Neural cell (in vitro differentiated cells): ENCODE results near the gene UMODL1.

ENCODE experiments used
- EP300 ChIP-seq: fragments of 450-650 bp; conservative IDR thresholded peaks from 2 replicates; pipeline ENCODE4 v1.6.1; 2014; ENCODE audit warnings: antibody characterized with exemption, mild to moderate bottlenecking, moderate library complexity; ENCODE audit not compliant: poor library complexity, severe bottlenecking
- EZH2 ChIP-seq: fragments of 200-600, 300-800 bp; shearing (Covaris generic), sonication (generic); IDR thresholded peaks from 2 replicates; pipeline ENCODE4 v1.6.1; 2014; ENCODE audit warnings: antibody characterized with exemption, low read length, borderline replicate concordance, mild to moderate bottlenecking; ENCODE audit not compliant: insufficient read depth, poor library complexity, severe bottlenecking
- MXI1 ChIP-seq: fragments of 450-650 bp; conservative IDR thresholded peaks from 2 replicates; pipeline ENCODE4 v1.6.1; 2014; ENCODE audit warnings: antibody characterized with exemption, mild to moderate bottlenecking; ENCODE audit not compliant: poor library complexity, severe bottlenecking
- RAD21 ChIP-seq: fragments of 450-650 bp; conservative IDR thresholded peaks from 2 replicates; pipeline ENCODE4 v1.6.1; 2014; ENCODE audit warnings: antibody characterized with exemption, mild to moderate bottlenecking, moderate library complexity
- TF ChIP-seq, protein P1 (sequence below): fragments of 450-650 bp; IDR thresholded peaks from 2 replicates; pipeline ENCODE4 v1.5.1; 2014; ENCODE audit warnings: antibody characterized with exemption, mild to moderate bottlenecking, moderate library complexity; ENCODE audit not compliant: poor library complexity, severe bottlenecking
- TF ChIP-seq, protein P2 (sequence below): IDR thresholded peaks from 2 replicates; pipeline ENCODE4 v1.6.1; 2012; ENCODE audit warnings: borderline replicate concordance

DNA sequence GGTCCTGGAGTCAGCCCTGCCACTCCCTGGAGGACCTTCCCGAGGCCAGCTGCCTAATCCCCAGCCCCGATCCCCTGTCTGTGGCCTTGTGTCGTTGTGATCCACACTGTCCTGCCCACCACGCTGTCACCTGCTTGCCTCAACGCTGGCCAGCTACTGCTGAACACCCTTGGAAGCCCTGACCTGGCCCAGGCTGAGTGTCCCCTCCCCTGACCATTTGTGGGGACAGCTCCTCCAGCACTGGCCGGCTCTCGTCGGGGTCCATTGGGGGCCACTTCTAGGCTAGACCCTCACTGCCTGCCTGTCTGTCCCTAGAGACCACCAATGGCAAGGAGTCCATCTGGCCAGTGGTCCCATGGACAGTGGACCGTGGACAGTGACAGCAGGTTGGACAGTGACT is 12.0 kb upstream of the UMODL1 start:
- TF ChIP-seq, protein P1, sequence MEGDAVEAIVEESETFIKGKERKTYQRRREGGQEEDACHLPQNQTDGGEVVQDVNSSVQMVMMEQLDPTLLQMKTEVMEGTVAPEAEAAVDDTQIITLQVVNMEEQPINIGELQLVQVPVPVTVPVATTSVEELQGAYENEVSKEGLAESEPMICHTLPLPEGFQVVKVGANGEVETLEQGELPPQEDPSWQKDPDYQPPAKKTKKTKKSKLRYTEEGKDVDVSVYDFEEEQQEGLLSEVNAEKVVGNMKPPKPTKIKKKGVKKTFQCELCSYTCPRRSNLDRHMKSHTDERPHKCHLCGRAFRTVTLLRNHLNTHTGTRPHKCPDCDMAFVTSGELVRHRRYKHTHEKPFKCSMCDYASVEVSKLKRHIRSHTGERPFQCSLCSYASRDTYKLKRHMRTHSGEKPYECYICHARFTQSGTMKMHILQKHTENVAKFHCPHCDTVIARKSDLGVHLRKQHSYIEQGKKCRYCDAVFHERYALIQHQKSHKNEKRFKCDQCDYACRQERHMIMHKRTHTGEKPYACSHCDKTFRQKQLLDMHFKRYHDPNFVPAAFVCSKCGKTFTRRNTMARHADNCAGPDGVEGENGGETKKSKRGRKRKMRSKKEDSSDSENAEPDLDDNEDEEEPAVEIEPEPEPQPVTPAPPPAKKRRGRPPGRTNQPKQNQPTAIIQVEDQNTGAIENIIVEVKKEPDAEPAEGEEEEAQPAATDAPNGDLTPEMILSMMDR: no peak
- TF ChIP-seq EZH2: no peak
- no peak for TF ChIP-seq RAD21
- no peak for TF ChIP-seq MXI1
- TF ChIP-seq, protein P2, sequence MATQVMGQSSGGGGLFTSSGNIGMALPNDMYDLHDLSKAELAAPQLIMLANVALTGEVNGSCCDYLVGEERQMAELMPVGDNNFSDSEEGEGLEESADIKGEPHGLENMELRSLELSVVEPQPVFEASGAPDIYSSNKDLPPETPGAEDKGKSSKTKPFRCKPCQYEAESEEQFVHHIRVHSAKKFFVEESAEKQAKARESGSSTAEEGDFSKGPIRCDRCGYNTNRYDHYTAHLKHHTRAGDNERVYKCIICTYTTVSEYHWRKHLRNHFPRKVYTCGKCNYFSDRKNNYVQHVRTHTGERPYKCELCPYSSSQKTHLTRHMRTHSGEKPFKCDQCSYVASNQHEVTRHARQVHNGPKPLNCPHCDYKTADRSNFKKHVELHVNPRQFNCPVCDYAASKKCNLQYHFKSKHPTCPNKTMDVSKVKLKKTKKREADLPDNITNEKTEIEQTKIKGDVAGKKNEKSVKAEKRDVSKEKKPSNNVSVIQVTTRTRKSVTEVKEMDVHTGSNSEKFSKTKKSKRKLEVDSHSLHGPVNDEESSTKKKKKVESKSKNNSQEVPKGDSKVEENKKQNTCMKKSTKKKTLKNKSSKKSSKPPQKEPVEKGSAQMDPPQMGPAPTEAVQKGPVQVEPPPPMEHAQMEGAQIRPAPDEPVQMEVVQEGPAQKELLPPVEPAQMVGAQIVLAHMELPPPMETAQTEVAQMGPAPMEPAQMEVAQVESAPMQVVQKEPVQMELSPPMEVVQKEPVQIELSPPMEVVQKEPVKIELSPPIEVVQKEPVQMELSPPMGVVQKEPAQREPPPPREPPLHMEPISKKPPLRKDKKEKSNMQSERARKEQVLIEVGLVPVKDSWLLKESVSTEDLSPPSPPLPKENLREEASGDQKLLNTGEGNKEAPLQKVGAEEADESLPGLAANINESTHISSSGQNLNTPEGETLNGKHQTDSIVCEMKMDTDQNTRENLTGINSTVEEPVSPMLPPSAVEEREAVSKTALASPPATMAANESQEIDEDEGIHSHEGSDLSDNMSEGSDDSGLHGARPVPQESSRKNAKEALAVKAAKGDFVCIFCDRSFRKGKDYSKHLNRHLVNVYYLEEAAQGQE: no peak
- no peak for TF ChIP-seq EP300
